GM23338 (cell line): ENCODE results near the gene RFX3. TPM values are rescaled to one million over a fixed set of nuclear protein-coding genes. Genes with fewer than 3 reads are reported as not detected.

ENCODE experiments used
- ATAC-seq: fragments of 200-7000 bp; cut with Tn5 transposase; 3 replicates; pipeline ENCODE4 v1.9.1; 2020
- DNase-seq: peaks from one replicate; pipeline ENCODE4 v3.0.0-alpha.2; 2015; ENCODE audit warnings: low spot score
- H2AFZ ChIP-seq: fragments of 200-600 bp; sonication (generic); 2 replicates; pipeline ENCODE4 v1.8.0; 2016; ENCODE audit warnings: antibody characterized with exemption, mild to moderate bottlenecking, moderate library complexity
- H3F3A ChIP-seq: fragments of 200-600 bp; sonication (generic); replicated peaks from 2 replicates; pipeline ENCODE4 v1.8.0; 2017; ENCODE audit warnings: antibody characterized with exemption, mixed run types, low read depth
- H3K27ac ChIP-seq: fragments of 200-600 bp; sonication (generic); 2 replicates; pipeline ENCODE4 v1.6.1; 2016; ENCODE audit warnings: low read depth
- H3K27me3 ChIP-seq: fragments of 200-600 bp; sonication (generic); 2 replicates; pipeline ENCODE4 v1.8.0; 2016; ENCODE audit warnings: mild to moderate bottlenecking, mixed run types, moderate library complexity; ENCODE audit not compliant: insufficient read depth
- H3K36me3 ChIP-seq: fragments of 200-600 bp; sonication (generic); 2 replicates; pipeline ENCODE4 v1.8.0; 2016; ENCODE audit warnings: mild to moderate bottlenecking; ENCODE audit not compliant: insufficient read depth
- H3K4me1 ChIP-seq: fragments of 200-600 bp; sonication (generic); 2 replicates; pipeline ENCODE4 v1.8.0; 2016; ENCODE audit warnings: mild to moderate bottlenecking, moderate library complexity; ENCODE audit not compliant: insufficient read depth
- H3K4me2 ChIP-seq: fragments of 200-600 bp; sonication (generic); 2 replicates; pipeline ENCODE4 v1.7.1; 2017; ENCODE audit warnings: mixed run types
- H3K4me3 ChIP-seq: fragments of 200-600 bp; sonication (generic); 2 replicates; pipeline ENCODE4 v1.6.1; 2016; ENCODE audit warnings: mixed run types
- H3K79me2 ChIP-seq: fragments of 200-600 bp; sonication (generic); replicated peaks from 2 replicates; pipeline ENCODE4 v1.8.0; 2017; ENCODE audit warnings: mild to moderate bottlenecking; ENCODE audit not compliant: insufficient read depth
- H3K9me2 ChIP-seq: fragments of 200-600 bp; sonication (generic); 2 replicates; pipeline ENCODE4 v1.8.0; 2017; ENCODE audit not compliant: insufficient read depth
- H4K20me1 ChIP-seq: fragments of 200-600 bp; sonication (generic); replicated peaks from 2 replicates; pipeline ENCODE4 v1.8.0; 2017; ENCODE audit warnings: mild to moderate bottlenecking; ENCODE audit not compliant: insufficient read depth
- H3K27ac Mint-ChIP-seq: 2 replicates; pipeline ENCODE4 v1.8.0; 2020; ENCODE audit warnings: inconsistent platforms, mild to moderate bottlenecking, moderate library complexity, mixed read lengths
- H3K27me3 Mint-ChIP-seq: 3 replicates; pipeline ENCODE4 v1.8.0; 2022; ENCODE audit warnings: low read depth, mild to moderate bottlenecking, moderate library complexity, mixed read lengths, inconsistent platforms; ENCODE audit not compliant: insufficient read depth, poor library complexity
- H3K36me3 Mint-ChIP-seq: 3 replicates; pipeline ENCODE4 v1.8.0; 2021; ENCODE audit warnings: low read depth, mild to moderate bottlenecking, inconsistent platforms, moderate library complexity, mixed read lengths
- H3K4me1 Mint-ChIP-seq: 3 replicates; pipeline ENCODE4 v1.8.0; 2020; ENCODE audit warnings: mild to moderate bottlenecking, inconsistent platforms, mixed read lengths
- H3K4me3 Mint-ChIP-seq: 3 replicates; pipeline ENCODE4 v1.8.0; 2021; ENCODE audit warnings: moderate library complexity, mild to moderate bottlenecking, inconsistent platforms, mixed read lengths
- H3K9me3 Mint-ChIP-seq: 3 replicates; pipeline ENCODE4 v1.8.0; 2020; ENCODE audit warnings: moderate library complexity, mild to moderate bottlenecking, inconsistent platforms, mixed read lengths
- CREB1 ChIP-seq: fragments of 250-450 bp; sonication (Bioruptor Pico); IDR thresholded peaks from 2 replicates; pipeline ENCODE4 v1.5.0; 2020; ENCODE audit warnings: low read depth, mild to moderate bottlenecking, moderate library complexity
- CTCF ChIP-seq, 2 experiments: fragments of 200-600 bp in 1 of 2; sonication (generic) in 1 of 2; conservative IDR thresholded peaks; 2 replicates each; pipeline versions ENCODE4 v1.5.1 to v1.6.1; 2016 to 2017; ENCODE audit warnings: antibody characterized with exemption in 2 of 2, low read depth in 2 of 2, mild to moderate bottlenecking in 2 of 2, moderate library complexity in 1 of 2
- ETS1 ChIP-seq: IDR thresholded peaks from 2 replicates; pipeline ENCODE4 v1.6.1; 2016; ENCODE audit warnings: antibody characterized with exemption
- EZH2 ChIP-seq: fragments of 200-600 bp; sonication (generic); IDR thresholded peaks from one replicate; pipeline ENCODE4 v1.8.0; 2017; ENCODE audit warnings: antibody characterized with exemption, mild to moderate bottlenecking, low read depth; ENCODE audit not compliant: unreplicated experiment
- EZH2phosphoT487 ChIP-seq: fragments of 200-600 bp; sonication (generic); IDR thresholded peaks from one replicate; pipeline ENCODE4 v1.8.1; 2018; ENCODE audit warnings: antibody characterized with exemption; ENCODE audit not compliant: unreplicated experiment
- JUNB ChIP-seq: IDR thresholded peaks from one replicate; pipeline ENCODE4 v1.6.1; 2016; ENCODE audit warnings: antibody characterized with exemption; ENCODE audit not compliant: unreplicated experiment
- NANOG ChIP-seq: IDR thresholded peaks from 2 replicates; pipeline ENCODE4 v1.6.1; 2016; ENCODE audit warnings: antibody characterized with exemption, borderline replicate concordance
- POLR2AphosphoS5 ChIP-seq: IDR thresholded peaks from 2 replicates; pipeline ENCODE4 v1.6.1; 2016; ENCODE audit warnings: antibody characterized with exemption, low read depth
- REST ChIP-seq: IDR thresholded peaks from one replicate; pipeline ENCODE4 v1.6.1; 2018; ENCODE audit warnings: antibody characterized with exemption; ENCODE audit not compliant: unreplicated experiment
- STAT1 ChIP-seq: IDR thresholded peaks from one replicate; pipeline ENCODE4 v1.6.1; 2016; ENCODE audit warnings: antibody characterized with exemption; ENCODE audit not compliant: unreplicated experiment
- ZNF114 ChIP-seq: fragments of 250-450 bp; sonication (Bioruptor Pico); IDR thresholded peaks from 2 replicates; pipeline ENCODE4 v1.5.0; 2020; ENCODE audit warnings: mild to moderate bottlenecking, moderate library complexity
- ZNF331 ChIP-seq: fragments of 250-450 bp; sonication (Bioruptor Pico); IDR thresholded peaks from 2 replicates; pipeline ENCODE4 v1.5.0; 2020; ENCODE audit warnings: low read depth, mild to moderate bottlenecking, moderate library complexity
- ZNF462 ChIP-seq: fragments of 250-450 bp; sonication (Bioruptor Pico); IDR thresholded peaks from 2 replicates; pipeline ENCODE4 v1.5.0; 2020; ENCODE audit warnings: mild to moderate bottlenecking, moderate library complexity
- polyA plus RNA-seq: library from polyadenylated mRNA; unstranded; fragments of >200 nt; fragmentation: Nextera tagmentation; extraction: Ambion mirVana; gene quantifications from 2 replicates; pipeline ENCODE4 v1.2.1, GENCODE V29; 2016
- total RNA-seq: library from RNA; depleted of rRNA; stranded (reverse); fragments of >200 nt; shearing (Covaris generic); gene quantifications from 2 replicates; pipeline ENCODE4 v1.2.3, GENCODE V29; 2014

Gene RFX3
- total and polyA plus RNA-seq, 2 experiments from 2014 or later: 9.8 to 22.1 TPM

GRCh38 chr9:3268223-3268622 lies 257.6 kb downstream of the RFX3 start:
- Mint-ChIP-seq H3K36me3 (no peaks in the 10 kb centered on the region), H3K9me3 (no peaks in the 10 kb centered on the region), H3K4me3 (no peak overlapping the region), H3K27me3 (no peaks in the 10 kb centered on the region), H3K4me1 (peaks cover 25% of the 10 kb centered on the region), H3K27ac (no peak overlapping the region)
- TF ChIP-seq ZNF114 (CRISPR knock-in tag) (no peak), NANOG (no peak), JUNB (no peak), CREB1 (CRISPR knock-in tag) (no peak), ZNF331 (no peak), POLR2AphosphoS5 (no peak), ETS1 (no peak), EZH2 (no peak), REST (no peak), EZH2phosphoT487 (no peak), CTCF (conservative IDR thresholded peaks at IDR 0.05; ENCODE audit: low read depth in 2 of 2) (no peak), ZNF462 (CRISPR knock-in tag) (no peak), STAT1 (no peak)
- ATAC-seq (no peak), DNase-seq (no peak)
- H3K4me1 ChIP-seq: peaks cover 19% of the 10 kb centered on the region
- H2AFZ ChIP-seq: no peak overlapping the region
- H3K4me3 ChIP-seq: no peak overlapping the region
- H3K79me2 ChIP-seq: no peaks in the 10 kb centered on the region
- H3F3A ChIP-seq: peaks cover under 1% of the 10 kb centered on the region; the same call in 1 of the 2 replicates
- no peaks in the 10 kb centered on the region for H4K20me1 ChIP-seq
- no peaks in the 10 kb centered on the region for H3K9me2 ChIP-seq
- no peaks in the 10 kb centered on the region; the same call in 1 of the 2 replicates for H3K36me3 ChIP-seq
- H3K27me3 ChIP-seq: no peaks in the 10 kb centered on the region
- no peak overlapping the region for H3K4me2 ChIP-seq
- no peak overlapping the region for H3K27ac ChIP-seq
